ENCODE results near the gene SLC30A3. TPM values are rescaled to one million over a fixed set of nuclear protein-coding genes. Genes with fewer than 3 reads are reported as not detected.

The SLC30A3 gene
- polyA plus RNA-seq, 1 donor from 2014 or later, result not detected

- Histone ChIP-seq H2AFZ (ENCODE audit: low read depth, low read length) (no peak overlapping the region), H3K27ac (ENCODE audit: low read length) (no peak overlapping the region), H3K27me3 (ENCODE audit: insufficient read depth, low read depth, low read length) (peaks cover 5% of the 10 kb centered on the region)
Observed at GRCh38 chr2:27251766-27252165, 11.1 kb downstream of the SLC30A3 start.

GRCh38 chr2:27250652-27251379, 12.0 kb downstream of the SLC30A3 start:
- Histone ChIP-seq H4K20me1 (ENCODE audit: insufficient read depth) (no peaks in the 10 kb centered on the region), H3K4me3 (ENCODE audit: low read length) (no peak overlapping the region), H3K79me2 (replicated peaks; ENCODE audit: insufficient read depth, low read length) (no peaks in the 10 kb centered on the region), H3K9ac (ENCODE audit: low read length) (no peak overlapping the region), H3K9me3 (ENCODE audit: low read length) (no peaks in the 10 kb centered on the region), H3F3A (ENCODE audit: insufficient read depth, low read length, poor library complexity, severe bottlenecking) (no peaks in the 10 kb centered on the region), H2AFZ (ENCODE audit: low read depth, low read length) (no peak overlapping the region), H3K9me2 (ENCODE audit: insufficient read depth, low read length) (no peaks in the 10 kb centered on the region), H3K27ac (ENCODE audit: low read length) (no peak overlapping the region), H3K4me2 (ENCODE audit: low read length) (no peak overlapping the region), H3K36me3 (ENCODE audit: insufficient read depth, low read length) (no peaks in the 10 kb centered on the region), H3K27me3 (ENCODE audit: insufficient read depth, low read depth, low read length) (peaks cover 5% of the 10 kb centered on the region)
- no peak for TF ChIP-seq EP300 (conservative IDR thresholded peaks at IDR 0.05; ENCODE audit: poor library complexity, severe bottlenecking)
- no peak for TF ChIP-seq CTCF (IDR thresholded peaks at IDR 0.05; ENCODE audit: poor library complexity, severe bottlenecking)
- no peak for TF ChIP-seq SMC3 (conservative IDR thresholded peaks at IDR 0.05; ENCODE audit: poor library complexity)
- no peak for TF ChIP-seq RAD21 (conservative IDR thresholded peaks at IDR 0.05)
- no peak for TF ChIP-seq REST (IDR thresholded peaks at IDR 0.05; ENCODE audit: borderline replicate concordance)

More at GRCh38 chr2:27251766-27252165, 11.1 kb downstream of the SLC30A3 start:
- TF ChIP-seq REST (IDR thresholded peaks at IDR 0.05; ENCODE audit: borderline replicate concordance) (no peak), TAF1 (IDR thresholded peaks at IDR 0.05; ENCODE audit: low read depth) (no peak), MXI1 (conservative IDR thresholded peaks at IDR 0.05; ENCODE audit: poor library complexity, severe bottlenecking) (no peak), CTCF (IDR thresholded peaks at IDR 0.05; ENCODE audit: poor library complexity, severe bottlenecking) (no peak), POLR2AphosphoS5 (IDR thresholded peaks at IDR 0.05) (no peak), SMC3 (conservative IDR thresholded peaks at IDR 0.05; ENCODE audit: poor library complexity) (no peak), EZH2 (IDR thresholded peaks at IDR 0.05; ENCODE audit: borderline replicate concordance, insufficient read depth, low read length, poor library complexity, severe bottlenecking) (no peak), RAD21 (conservative IDR thresholded peaks at IDR 0.05) (no peak)
- no peaks in the 10 kb centered on the region for H3F3A ChIP-seq (ENCODE audit: insufficient read depth, low read length, poor library complexity, severe bottlenecking)
- no peak overlapping the region for H3K9ac ChIP-seq (ENCODE audit: low read length)
- no peak overlapping the region for H3K4me3 ChIP-seq (ENCODE audit: low read length)
- H3K9me2 ChIP-seq (ENCODE audit: insufficient read depth, low read length), result no peaks in the 10 kb centered on the region
- H3K9me3 ChIP-seq (ENCODE audit: low read length), result no peaks in the 10 kb centered on the region
- no peaks in the 10 kb centered on the region for H3K79me2 ChIP-seq (replicated peaks; ENCODE audit: insufficient read depth, low read length)
- no peak overlapping the region for H3K4me2 ChIP-seq (ENCODE audit: low read length)
- no peaks in the 10 kb centered on the region for H4K20me1 ChIP-seq (ENCODE audit: insufficient read depth)
- no peaks in the 10 kb centered on the region for H3K36me3 ChIP-seq (ENCODE audit: insufficient read depth, low read length)

Measured in neural cell (in vitro differentiated cells).